HEK293 (cell line): ENCODE measurements around the gene SF1.

ENCODE experiments used
- CTCF ChIA-PET: fragments of 350-600 bp; formaldehyde crosslinking; extraction: SDS; loops from one replicate; lab custom pipeline; 2021; ENCODE audit warnings: antibody characterized with exemption; lab: Yijun Ruan, JAX
- POLR2A ChIA-PET: fragments of 300-600 bp; formaldehyde crosslinking; extraction: SDS; loops from one replicate; lab custom pipeline; 2020; ENCODE audit warnings: antibody characterized with exemption, inconsistent platforms; lab: Yijun Ruan, JAX
- H3K27ac ChIP-seq: fragments of 200-500 bp; sonication (Bioruptor generic); 2 replicates; pipeline ENCODE4 v1.5.1; 2014; ENCODE audit warnings: low read depth, low read length, control low read depth, inconsistent platforms; ENCODE audit errors: extremely low read depth
- H3K36me3 ChIP-seq, 2 experiments: fragments of 200-500 bp in 1 of 2; sonication (Bioruptor generic) in 1 of 2; 1 replicate in 1 of 2; 2 replicates in 1 of 2; pipeline ENCODE4 v1.5.1; 2014 to 2017; ENCODE audit warnings: inconsistent platforms in 2 of 2, low read length in 2 of 2; ENCODE audit not compliant: control insufficient read depth in 2 of 2, insufficient read depth in 1 of 2
- H3K4me1 ChIP-seq: fragments of 200-500 bp; sonication (Bioruptor generic); 2 replicates; pipeline ENCODE4 v1.5.1; 2014; ENCODE audit warnings: mild to moderate bottlenecking, low read length, inconsistent platforms; ENCODE audit not compliant: control insufficient read depth, insufficient read depth
- H3K4me3 ChIP-seq: 2 replicates; pipeline ENCODE4 v1.5.1; 2011; ENCODE audit warnings: low read depth, mild to moderate bottlenecking, control low read depth, low read length, moderate library complexity
- H3K9me3 ChIP-seq: fragments of 200-500 bp; sonication (Bioruptor generic); 2 replicates; pipeline ENCODE4 v1.5.1; 2014; ENCODE audit warnings: low read depth, low read length, inconsistent platforms; ENCODE audit not compliant: control insufficient read depth, insufficient read depth
- GLIS2 ChIP-seq: fragments of 450-650 bp; formaldehyde crosslinking; IDR thresholded peaks from 2 replicates; pipeline ENCODE4 v1.5.1; 2016; ENCODE audit warnings: missing biosample characterization, missing genetic modification characterization
- KLF16 ChIP-seq: fragments of 450-650 bp; formaldehyde crosslinking; IDR thresholded peaks from 2 replicates; pipeline ENCODE4 v1.5.1; 2017; ENCODE audit warnings: missing biosample characterization, missing genetic modification characterization
- PATZ1 ChIP-seq: fragments of 450-650 bp; formaldehyde crosslinking; IDR thresholded peaks from 2 replicates; pipeline ENCODE4 v1.5.1; 2016; ENCODE audit warnings: missing biosample characterization, missing genetic modification characterization
- SCRT2 ChIP-seq: fragments of 450-650 bp; formaldehyde crosslinking; IDR thresholded peaks from 2 replicates; pipeline ENCODE4 v1.5.1; 2016; ENCODE audit warnings: missing biosample characterization, missing genetic modification characterization
- SP2 ChIP-seq: fragments of 450-650 bp; formaldehyde crosslinking; IDR thresholded peaks from 2 replicates; pipeline ENCODE4 v1.5.1; 2016; ENCODE audit warnings: missing biosample characterization, missing genetic modification characterization
- YY2 ChIP-seq: fragments of 450-650 bp; formaldehyde crosslinking; IDR thresholded peaks from 2 replicates; pipeline ENCODE4 v1.5.1; 2016; ENCODE audit warnings: missing biosample characterization, missing genetic modification characterization
- ZBTB17 ChIP-seq: fragments of 450-650 bp; formaldehyde crosslinking; IDR thresholded peaks from 2 replicates; pipeline ENCODE4 v1.5.1; 2016; ENCODE audit warnings: missing biosample characterization, missing genetic modification characterization
- ZBTB20 ChIP-seq: fragments of 450-650 bp; formaldehyde crosslinking; IDR thresholded peaks from 2 replicates; pipeline ENCODE4 v1.5.1; 2016; ENCODE audit warnings: missing biosample characterization, missing genetic modification characterization
- ZBTB7A ChIP-seq: fragments of 450-650 bp; formaldehyde crosslinking; IDR thresholded peaks from 2 replicates; pipeline ENCODE4 v1.5.1; 2016; ENCODE audit warnings: low read depth, missing biosample characterization, missing genetic modification characterization
- ZNF10 ChIP-seq: fragments of 450-650 bp; formaldehyde crosslinking; IDR thresholded peaks from 2 replicates; pipeline ENCODE4 v1.5.1; 2017; ENCODE audit warnings: missing biosample characterization, missing genetic modification characterization
- ZNF146 ChIP-seq: fragments of 450-650 bp; formaldehyde crosslinking; IDR thresholded peaks from 2 replicates; pipeline ENCODE4 v1.5.1; 2016; ENCODE audit warnings: missing biosample characterization, missing genetic modification characterization
- ZNF24 ChIP-seq: fragments of 450-650 bp; formaldehyde crosslinking; IDR thresholded peaks from 2 replicates; pipeline ENCODE4 v1.5.1; 2016; ENCODE audit warnings: missing biosample characterization, missing genetic modification characterization
- ZNF335 ChIP-seq: fragments of 450-650 bp; formaldehyde crosslinking; conservative IDR thresholded peaks from 2 replicates; pipeline ENCODE4 v1.5.1; 2016; ENCODE audit warnings: missing biosample characterization, missing genetic modification characterization
- ZNF341 ChIP-seq: fragments of 450-650 bp; formaldehyde crosslinking; IDR thresholded peaks from 2 replicates; pipeline ENCODE4; 2016; ENCODE audit warnings: low read depth, missing biosample characterization, missing genetic modification characterization
- ZNF37A ChIP-seq: fragments of 450-650 bp; IDR thresholded peaks from 2 replicates; pipeline ENCODE4 v1.5.1; 2018; ENCODE audit warnings: missing biosample characterization, missing genetic modification characterization
- ZNF394 ChIP-seq: fragments of 450-650 bp; formaldehyde crosslinking; IDR thresholded peaks from 2 replicates; pipeline ENCODE4 v1.5.1; 2016; ENCODE audit warnings: missing biosample characterization, missing genetic modification characterization, mild to moderate bottlenecking, moderate library complexity, borderline replicate concordance
- ZNF398 ChIP-seq: fragments of 450-650 bp; formaldehyde crosslinking; IDR thresholded peaks from 2 replicates; pipeline ENCODE4 v1.5.1; 2017; ENCODE audit warnings: missing biosample characterization, missing genetic modification characterization
- ZNF416 ChIP-seq: fragments of 450-650 bp; formaldehyde crosslinking; IDR thresholded peaks from 2 replicates; pipeline ENCODE4 v1.5.1; 2016; ENCODE audit warnings: missing biosample characterization, missing genetic modification characterization
- TF ChIP-seq, protein P1 (sequence below): fragments of 450-650 bp; formaldehyde crosslinking; IDR thresholded peaks from 2 replicates; pipeline ENCODE4 v1.5.1; 2016; ENCODE audit warnings: missing biosample characterization, missing genetic modification characterization
- TF ChIP-seq, protein P2 (sequence below): fragments of 450-650 bp; formaldehyde crosslinking; IDR thresholded peaks from 2 replicates; pipeline ENCODE4 v1.5.1; 2016; ENCODE audit warnings: missing biosample characterization, missing genetic modification characterization

The SF1 gene

GRCh38 chr11:64784813-64785581 lies 6.7 kb upstream of the SF1 start:
- POLR2A ChIA-PET, result interaction anchor here (0.6 kb wide), 1 partner anchor 13 kb away, joined by 7 read pairs; no protein-coding TSS in a partner anchor
- CTCF ChIA-PET, result interaction anchor here (0.6 to 2.0 kb wide), 8 partner anchors 9 to 295 kb away, joined by 3 to 8 read pairs (median 3); no protein-coding TSS in a partner anchor

GRCh38 chr11:64778223-64778472 lies 194 bp downstream of the SF1 start:
- ChIA-PET POLR2A (interaction anchor here (0.6 to 1.9 kb wide), 35 partner anchors 9 to 645 kb away, joined by 3 to 42 read pairs (median 5); partner anchors contain the start of genes CDC42BPG, EHD1, FAU and FKBP2), CTCF (interaction anchor here (0.7 to 1.3 kb wide), 3 partner anchors 10 to 109 kb away, joined by 3 to 9 read pairs (median 4); no protein-coding TSS in a partner anchor)
- TF ChIP-seq ZNF398 (0 out of 2 replicates have a peak, but pooled peaks have one; percentile 15), ZBTB20 (tag by site-specific recombination) (peak; percentile 41; the same call in 1 of the 2 replicates), ZNF10 (tag by site-specific recombination) (peak; percentile 52; the same call in 1 of the 2 replicates), ZNF335 (no peak), KLF16 (0 out of 2 replicates have a peak, but pooled peaks have one; percentile 18), GLIS2 (tag by site-specific recombination) (peak; percentile 18; the same call in 1 of the 2 replicates), ZBTB7A (tag by site-specific recombination) (0 out of 2 replicates have a peak, but pooled peaks have one; percentile 47), ZNF341 (peak; percentile 37; the same call in 1 of the 2 replicates), ZNF24 (no peak), ZNF394 (tag by site-specific recombination) (0 out of 2 replicates have a peak, but pooled peaks have one; percentile 28)
- TF ChIP-seq, protein P1, sequence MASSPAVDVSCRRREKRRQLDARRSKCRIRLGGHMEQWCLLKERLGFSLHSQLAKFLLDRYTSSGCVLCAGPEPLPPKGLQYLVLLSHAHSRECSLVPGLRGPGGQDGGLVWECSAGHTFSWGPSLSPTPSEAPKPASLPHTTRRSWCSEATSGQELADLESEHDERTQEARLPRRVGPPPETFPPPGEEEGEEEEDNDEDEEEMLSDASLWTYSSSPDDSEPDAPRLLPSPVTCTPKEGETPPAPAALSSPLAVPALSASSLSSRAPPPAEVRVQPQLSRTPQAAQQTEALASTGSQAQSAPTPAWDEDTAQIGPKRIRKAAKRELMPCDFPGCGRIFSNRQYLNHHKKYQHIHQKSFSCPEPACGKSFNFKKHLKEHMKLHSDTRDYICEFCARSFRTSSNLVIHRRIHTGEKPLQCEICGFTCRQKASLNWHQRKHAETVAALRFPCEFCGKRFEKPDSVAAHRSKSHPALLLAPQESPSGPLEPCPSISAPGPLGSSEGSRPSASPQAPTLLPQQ (tag by site-specific recombination), result 0 out of 2 replicates have a peak, but pooled peaks have one; percentile 10
- Histone ChIP-seq H3K4me1 (no peaks in the 10 kb centered on the region), H3K9me3 (no peaks in the 10 kb centered on the region), H3K27ac (peak overlapping the region; percentile 97), H3K4me3 (peak overlapping the region; percentile 96), H3K36me3 (peaks cover 28 to 48% of the 10 kb centered on the region in 2 experiments)

More at GRCh38 chr11:64784813-64785581, 6.7 kb upstream of the SF1 start:
- Histone ChIP-seq H3K9me3 (no peaks in the 10 kb centered on the region), H3K4me1 (no peaks in the 10 kb centered on the region), H3K4me3 (no peak overlapping the region), H3K27ac (no peak overlapping the region), H3K36me3 (peaks cover 0 to 11% of the 10 kb centered on the region in 2 experiments; a peak in 1 of 3 replicates)
- TF ChIP-seq ZNF146 (tag by site-specific recombination) (peak; percentile 77; the same call in 1 of the 2 replicates), ZNF37A (tag by site-specific recombination) (no peak), SCRT2 (tag by site-specific recombination) (peak; percentile 73)

DNA sequence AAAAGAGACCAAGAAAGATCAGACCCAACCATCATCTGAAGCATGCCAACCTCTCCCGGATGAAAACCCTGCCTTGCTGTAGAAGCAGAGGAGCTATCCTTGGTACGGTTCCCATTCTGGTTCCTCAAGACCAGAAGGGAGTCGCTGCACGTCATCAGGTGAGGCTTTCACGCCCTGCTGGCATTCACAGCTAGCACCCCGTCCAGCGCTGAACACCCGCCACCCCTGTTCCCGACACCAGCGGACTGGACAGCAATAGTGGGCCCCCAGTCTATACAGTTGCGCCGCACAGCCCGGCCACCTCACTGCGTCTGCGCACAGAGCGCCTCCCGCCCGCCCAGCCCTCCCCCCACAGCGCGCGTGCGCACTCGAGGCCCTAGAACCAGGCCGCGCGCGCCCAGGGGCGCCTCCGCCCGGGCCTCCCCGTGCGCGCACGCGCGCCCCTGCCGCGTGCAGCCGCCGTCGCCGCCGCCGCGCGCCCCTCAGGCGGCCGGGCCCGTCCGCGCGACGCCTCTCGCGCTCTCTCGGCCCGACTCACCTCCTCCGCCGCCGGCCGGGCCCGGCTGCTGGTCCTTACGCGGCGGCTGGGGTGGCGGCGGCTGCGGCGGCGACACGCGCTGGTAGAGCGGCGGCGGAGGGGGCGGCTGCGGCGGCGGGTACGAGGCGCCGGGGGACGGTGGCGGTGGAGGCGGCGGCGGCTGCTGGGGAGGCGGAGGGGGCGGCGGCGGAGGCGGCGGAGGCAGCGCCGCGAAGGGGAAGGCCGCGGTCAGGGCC lies 706 bp downstream of the SF1 start:
- ChIA-PET POLR2A (interaction anchor here (1.6 to 2.0 kb wide), 3 partner anchors 10 to 17 kb away, joined by 6 to 16 read pairs (median 7); partner anchors contain the start of gene PYGM), CTCF (interaction anchor here (0.6 to 2.8 kb wide), 5 partner anchors 10 to 89 kb away, joined by 3 to 13 read pairs (median 4); partner anchors contain the start of gene RASGRP2)
- TF ChIP-seq, protein P2, sequence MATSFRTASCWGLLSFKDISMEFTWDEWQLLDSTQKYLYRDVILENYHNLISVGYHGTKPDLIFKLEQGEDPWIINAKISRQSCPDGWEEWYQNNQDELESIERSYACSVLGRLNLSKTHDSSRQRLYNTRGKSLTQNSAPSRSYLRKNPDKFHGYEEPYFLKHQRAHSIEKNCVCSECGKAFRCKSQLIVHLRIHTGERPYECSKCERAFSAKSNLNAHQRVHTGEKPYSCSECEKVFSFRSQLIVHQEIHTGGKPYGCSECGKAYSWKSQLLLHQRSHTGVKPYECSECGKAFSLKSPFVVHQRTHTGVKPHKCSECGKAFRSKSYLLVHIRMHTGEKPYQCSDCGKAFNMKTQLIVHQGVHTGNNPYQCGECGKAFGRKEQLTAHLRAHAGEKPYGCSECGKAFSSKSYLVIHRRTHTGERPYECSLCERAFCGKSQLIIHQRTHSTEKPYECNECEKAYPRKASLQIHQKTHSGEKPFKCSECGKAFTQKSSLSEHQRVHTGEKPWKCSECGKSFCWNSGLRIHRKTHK (tag by site-specific recombination), result no peak
- TF ChIP-seq ZBTB17 (tag by site-specific recombination) (0 out of 2 replicates have a peak, but pooled peaks have one; percentile 9), GLIS2 (tag by site-specific recombination) (peak; percentile 20; the same call in 1 of the 2 replicates), ZNF416 (tag by site-specific recombination) (no peak), PATZ1 (tag by site-specific recombination) (peak; percentile 42; the same call in 1 of the 2 replicates), YY2 (tag by site-specific recombination) (no peak), SP2 (tag by site-specific recombination) (peak; percentile 16; the same call in 1 of the 2 replicates)

More for the DNA sequence above, 706 bp downstream of the SF1 start:
- H3K36me3 ChIP-seq, result peaks cover 32 to 53% of the 10 kb centered on the region in 2 experiments
- no peaks in the 10 kb centered on the region for H3K9me3 ChIP-seq
- H3K4me1 ChIP-seq, result no peaks in the 10 kb centered on the region
- peak overlapping the region; percentile 96 for H3K4me3 ChIP-seq
- peak overlapping the region; percentile 97 for H3K27ac ChIP-seq
